ENCODE measurements around the gene GRM8. TPM values are rescaled to one million over a fixed set of nuclear protein-coding genes. Genes with fewer than 3 reads are reported as not detected.
A peak's percentile ranks its signal among the peaks of the same experiment; 100 is the strongest.

Gene GRM8
- total RNA-seq (not detected), polyA plus RNA-seq (not detected)

DNA sequence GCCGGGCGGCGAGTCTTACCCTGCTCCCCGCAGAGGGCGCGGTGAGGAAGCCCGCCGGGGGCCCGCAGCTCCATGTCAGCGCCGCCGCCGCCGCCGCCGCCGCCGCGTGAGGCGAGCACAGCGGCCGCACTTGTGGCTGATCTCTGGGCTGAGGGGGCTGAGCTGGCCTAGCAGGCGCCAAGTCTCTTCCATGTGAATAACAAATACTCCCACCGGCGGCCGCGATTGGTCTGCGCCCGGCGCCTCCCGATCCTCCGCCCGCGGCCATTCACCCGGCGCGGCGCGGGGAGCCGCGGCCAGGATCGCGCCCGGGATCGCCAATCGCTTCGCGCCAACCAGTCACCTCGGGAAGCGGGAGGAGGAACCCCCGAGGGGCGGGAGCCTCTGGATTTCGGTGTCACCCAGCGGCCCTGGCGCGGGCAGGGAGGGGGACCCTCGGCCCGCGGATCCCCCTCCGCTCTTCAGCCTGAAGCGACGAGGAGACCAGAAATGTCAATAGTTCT is at the start of gene GRM8:
Gene GRM8 (minus strand): TSS at position 164 of the 503 bp plus-strand sequence.
- H3K4me1 Mint-ChIP-seq = peaks cover 11 to 28% (median 16%) of the 10 kb centered on the region in 4 donors
- Histone ChIP-seq H3K4me1 (ENCODE audit: insufficient read depth, low read length) (peaks cover 28% of the 10 kb centered on the region), H3K4me3 (ENCODE audit: low read length in 2 of 2) (peak within 1 kb of the TSS; percentile 48 to 64), H3K27me3 (ENCODE audit: insufficient read depth, low read length) (peaks cover 16% of the 10 kb centered on the region), H3K27ac (ENCODE audit: low read depth, low read length) (no peak within 1 kb of the TSS), H3K36me3 (ENCODE audit: insufficient read depth, low read length) (no peaks in the 10 kb centered on the region), H3K9me3 (ENCODE audit: control insufficient read depth in 1 of 2, low read length in 2 of 2) (no peaks in the 10 kb centered on the region)
- H3K9me3 Mint-ChIP-seq = no peaks in the 10 kb centered on the region
- peak within 1 kb of the TSS; percentile 88 to 92 (median 90) for H3K4me3 Mint-ChIP-seq
- peaks cover 38 to 46% of the 10 kb centered on the region in 2 donors for H3K27me3 Mint-ChIP-seq
- H3K27ac Mint-ChIP-seq = peak within 1 kb of the TSS in 2 of 7 donors; percentile 27 to 55
- peak; percentile 10 to 39 (median 15) for DNase-seq
- CTCF ChIA-PET (ENCODE audit: partially characterized antibody) = interaction anchor here (1.2 to 5.0 kb wide), 8 partner anchors 8 to 449 kb away, joined by 3 to 23 read pairs (median 4); no protein-coding TSS in a partner anchor
- intact Hi-C loops (cut with micrococcal nuclease) = loop anchor here (2.0 to 5.0 kb wide), 4 partner anchors 94 to 450 kb away; partner anchors contain the start of genes ARF5, GCC1 and ZNF800
- no peaks in the 10 kb centered on the region for H3K36me3 Mint-ChIP-seq
- POLR2A ChIA-PET (ENCODE audit: partially characterized antibody) = no interaction called here

DNA sequence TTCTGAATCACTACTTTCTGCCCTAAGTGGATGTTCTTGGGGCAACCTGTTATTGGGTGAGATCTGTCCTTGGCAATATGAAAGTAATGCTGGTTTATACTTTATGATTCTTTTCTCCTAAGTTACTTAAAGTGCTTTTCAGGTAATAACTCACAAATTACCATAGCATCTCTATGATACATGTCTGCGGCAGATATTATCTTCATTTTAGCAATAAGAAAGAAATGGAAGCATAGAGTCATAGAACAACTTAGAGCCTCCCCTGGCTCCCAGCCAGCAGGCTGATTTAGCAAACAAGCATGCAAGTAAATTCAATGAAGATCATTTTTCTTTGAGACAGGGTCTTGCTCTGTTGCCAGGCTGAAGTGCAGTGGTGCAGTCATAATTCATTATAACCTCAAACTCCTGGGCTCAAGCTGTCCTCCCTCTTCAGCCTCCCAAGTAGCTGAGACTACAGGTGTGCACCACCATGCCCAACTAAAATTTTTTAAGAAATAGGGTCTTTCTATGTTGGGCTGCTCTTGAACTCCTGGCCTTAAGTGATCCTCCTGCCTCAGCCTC is 38.1 kb upstream of the GRM8 start:
- DNase-seq = no peak
- peaks cover 7 to 11% of the 10 kb centered on the region in 2 donors for H3K27me3 Mint-ChIP-seq
- intact Hi-C loops (cut with micrococcal nuclease) = no loop called here
- no peaks in the 10 kb centered on the region for H3K27me3 ChIP-seq (ENCODE audit: insufficient read depth, low read length)
- CTCF ChIA-PET (ENCODE audit: partially characterized antibody) = no interaction called here
- no peak overlapping the region for H3K4me3 Mint-ChIP-seq
- POLR2A ChIA-PET (ENCODE audit: partially characterized antibody) = no interaction called here
- no peaks in the 10 kb centered on the region for H3K4me1 Mint-ChIP-seq
- H3K4me3 ChIP-seq (ENCODE audit: low read length in 2 of 2) = no peak overlapping the region
- no peaks in the 10 kb centered on the region for H3K36me3 Mint-ChIP-seq
- no peak overlapping the region for H3K27ac Mint-ChIP-seq
- peaks cover 0 to 1% (median 0%) of the 10 kb centered on the region in 8 donors for H3K9me3 Mint-ChIP-seq
- H3K4me1 ChIP-seq (ENCODE audit: insufficient read depth, low read length) = no peaks in the 10 kb centered on the region
- no peaks in the 10 kb centered on the region for H3K36me3 ChIP-seq (ENCODE audit: insufficient read depth, low read length)
- no peak overlapping the region for H3K27ac ChIP-seq (ENCODE audit: low read depth, low read length)
- no peaks in the 10 kb centered on the region for H3K9me3 ChIP-seq (ENCODE audit: control insufficient read depth in 1 of 2, low read length in 2 of 2)

DNA sequence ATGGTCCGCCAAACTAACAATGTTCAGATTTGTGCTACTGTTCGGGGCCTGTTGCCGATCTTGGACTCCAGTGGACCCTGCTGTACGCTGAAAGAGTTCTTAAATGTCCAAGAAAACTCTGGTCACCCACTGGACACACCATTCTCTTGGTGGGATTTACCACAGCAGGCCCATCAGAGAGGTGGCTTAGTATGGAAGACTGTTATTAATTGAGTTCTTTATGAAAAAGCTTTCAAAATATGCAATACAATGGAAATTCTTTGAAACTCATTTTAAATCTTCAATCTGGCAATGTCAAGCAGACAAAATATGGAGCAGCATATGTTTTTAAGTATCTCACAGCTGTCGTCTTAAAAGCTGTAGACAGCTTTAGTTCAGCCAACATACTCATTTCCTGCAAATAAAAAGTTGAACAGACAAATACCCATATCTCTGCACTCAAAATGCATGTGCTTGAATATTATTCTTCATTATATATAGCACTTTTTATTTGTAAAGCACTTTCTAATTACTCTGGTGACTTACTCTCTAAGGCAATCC is 37.4 kb upstream of the GRM8 start:
- Histone ChIP-seq H3K4me1 (ENCODE audit: insufficient read depth, low read length) (no peaks in the 10 kb centered on the region), H3K36me3 (ENCODE audit: insufficient read depth, low read length) (no peaks in the 10 kb centered on the region), H3K27ac (ENCODE audit: low read depth, low read length) (no peak overlapping the region), H3K9me3 (ENCODE audit: control insufficient read depth in 1 of 2, low read length in 2 of 2) (no peaks in the 10 kb centered on the region), H3K4me3 (ENCODE audit: low read length in 2 of 2) (no peak overlapping the region), H3K27me3 (ENCODE audit: insufficient read depth, low read length) (no peaks in the 10 kb centered on the region)
- ChIA-PET POLR2A (ENCODE audit: partially characterized antibody) (no interaction called here), CTCF (ENCODE audit: partially characterized antibody) (no interaction called here)
- H3K27me3 Mint-ChIP-seq = peaks cover 4 to 5% of the 10 kb centered on the region in 2 donors
- H3K4me3 Mint-ChIP-seq = no peak overlapping the region
- intact Hi-C loops (cut with micrococcal nuclease) = no loop called here
- DNase-seq = no peak
- no peaks in the 10 kb centered on the region for H3K4me1 Mint-ChIP-seq
- H3K27ac Mint-ChIP-seq = no peak overlapping the region
- H3K9me3 Mint-ChIP-seq = peaks cover 0 to 1% (median 0%) of the 10 kb centered on the region in 8 donors
- no peaks in the 10 kb centered on the region for H3K36me3 Mint-ChIP-seq

DNA sequence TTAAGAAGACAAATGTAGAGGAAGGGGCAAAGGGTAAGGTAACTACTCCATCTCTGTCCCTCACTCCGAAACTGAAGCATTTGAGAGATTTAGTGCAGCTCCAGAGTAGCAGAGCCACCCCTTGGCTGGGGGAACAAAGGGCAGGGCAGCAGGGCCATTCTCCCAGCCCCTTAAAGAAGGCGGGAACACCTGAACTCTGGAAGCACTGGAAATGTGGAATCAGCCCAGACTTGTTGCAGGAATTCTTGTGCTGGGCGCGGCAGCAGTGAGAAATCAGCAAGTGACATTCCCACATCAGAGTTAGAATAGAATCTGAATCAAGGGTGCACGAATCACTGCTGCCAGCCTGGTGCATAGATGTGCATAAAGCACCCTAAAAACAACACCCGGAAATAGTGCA is 34.4 kb upstream of the GRM8 start:
- Histone ChIP-seq H3K27ac (ENCODE audit: low read depth, low read length) (no peak overlapping the region), H3K36me3 (ENCODE audit: insufficient read depth, low read length) (no peaks in the 10 kb centered on the region), H3K4me1 (ENCODE audit: insufficient read depth, low read length) (no peaks in the 10 kb centered on the region), H3K4me3 (ENCODE audit: low read length in 2 of 2) (no peak overlapping the region), H3K9me3 (ENCODE audit: control insufficient read depth in 1 of 2, low read length in 2 of 2) (no peaks in the 10 kb centered on the region), H3K27me3 (ENCODE audit: insufficient read depth, low read length) (no peaks in the 10 kb centered on the region)
- Mint-ChIP-seq H3K4me3 (no peak overlapping the region), H3K27me3 (peaks cover 2% of the 10 kb centered on the region in 2 donors), H3K36me3 (no peaks in the 10 kb centered on the region), H3K9me3 (peaks cover 0 to 1% (median 0%) of the 10 kb centered on the region in 8 donors), H3K27ac (no peak overlapping the region), H3K4me1 (no peaks in the 10 kb centered on the region)
- ChIA-PET CTCF (ENCODE audit: partially characterized antibody) (no interaction called here), POLR2A (ENCODE audit: partially characterized antibody) (no interaction called here)
- intact Hi-C loops (cut with micrococcal nuclease) = no loop called here
- DNase-seq = no peak

- Histone ChIP-seq H3K4me3 (ENCODE audit: low read length in 2 of 2) (no peak overlapping the region), H3K9me3 (ENCODE audit: control insufficient read depth in 1 of 2, low read length in 2 of 2) (no peaks in the 10 kb centered on the region), H3K4me1 (ENCODE audit: insufficient read depth, low read length) (no peaks in the 10 kb centered on the region), H3K27ac (ENCODE audit: low read depth, low read length) (no peak overlapping the region), H3K36me3 (ENCODE audit: insufficient read depth, low read length) (no peaks in the 10 kb centered on the region), H3K27me3 (ENCODE audit: insufficient read depth, low read length) (no peaks in the 10 kb centered on the region)
- H3K27ac Mint-ChIP-seq = no peak overlapping the region
- CTCF ChIA-PET (ENCODE audit: partially characterized antibody) = interaction anchor here (1.5 kb wide), 1 partner anchor 16 kb away, joined by 4 read pairs; no protein-coding TSS in a partner anchor
- POLR2A ChIA-PET (ENCODE audit: partially characterized antibody) = no interaction called here
- peaks cover 16 to 19% of the 10 kb centered on the region in 2 donors for H3K27me3 Mint-ChIP-seq
- no peak overlapping the region for H3K4me3 Mint-ChIP-seq
- intact Hi-C loops (cut with micrococcal nuclease) = no loop called here
- no peaks in the 10 kb centered on the region for H3K36me3 Mint-ChIP-seq
- no peak for DNase-seq
- no peaks in the 10 kb centered on the region for H3K4me1 Mint-ChIP-seq
- H3K9me3 Mint-ChIP-seq = no peaks in the 10 kb centered on the region
Observed at GRCh38 chr7:127270093-127270492, 17.4 kb upstream of the GRM8 start.

DNA sequence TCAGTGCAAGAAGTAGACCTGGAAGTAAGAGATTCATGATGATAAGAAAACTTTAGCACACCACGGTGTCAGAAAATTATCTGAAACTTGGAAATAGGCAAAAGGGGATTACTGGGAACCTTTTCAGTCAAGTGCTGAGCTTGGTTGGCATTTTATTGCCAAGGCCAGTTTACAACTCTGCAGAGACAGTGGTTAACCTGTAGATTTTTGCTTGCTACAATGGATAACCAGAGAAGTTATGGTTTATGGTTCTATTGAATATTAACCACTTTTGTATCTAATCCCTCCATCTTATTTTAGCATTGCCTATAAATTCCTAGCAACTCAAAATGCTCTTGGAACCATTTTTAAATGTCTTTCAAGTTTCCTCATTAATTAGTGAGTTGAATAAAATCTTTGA is 13.3 kb upstream of the GRM8 start:
- peaks cover 21 to 25% of the 10 kb centered on the region in 2 donors for H3K27me3 Mint-ChIP-seq
- intact Hi-C loops (cut with micrococcal nuclease) = no loop called here

DNA sequence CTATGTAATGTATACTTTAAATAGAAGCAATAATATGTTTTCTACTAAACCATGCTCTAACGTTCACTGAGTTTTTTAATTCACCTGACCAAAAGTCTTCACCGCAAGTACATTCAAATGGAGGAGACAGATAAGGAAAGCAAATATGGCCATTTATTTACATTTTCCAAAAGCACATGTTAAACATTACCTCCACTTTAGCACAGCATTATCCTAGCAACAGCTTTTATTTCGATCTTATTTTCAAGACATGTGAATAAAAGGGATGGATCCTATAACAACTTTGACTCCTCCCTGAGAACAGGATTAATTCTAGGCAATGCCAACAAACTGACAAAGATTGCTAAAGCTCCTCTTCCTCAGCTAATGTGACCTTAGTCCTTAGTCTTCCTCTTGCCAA is 11.5 kb upstream of the GRM8 start:
- Mint-ChIP-seq H3K36me3 (no peaks in the 10 kb centered on the region), H3K4me3 (no peak overlapping the region), H3K9me3 (peaks cover 0 to 2% (median 0%) of the 10 kb centered on the region in 8 donors), H3K27ac (no peak overlapping the region), H3K4me1 (peaks cover 0 to 3% (median 0%) of the 10 kb centered on the region in 4 donors), H3K27me3 (peaks cover 22% of the 10 kb centered on the region in 2 donors)
- no peaks in the 10 kb centered on the region for H3K4me1 ChIP-seq (ENCODE audit: insufficient read depth, low read length)
- no peaks in the 10 kb centered on the region for H3K36me3 ChIP-seq (ENCODE audit: insufficient read depth, low read length)
- ChIA-PET POLR2A (ENCODE audit: partially characterized antibody) (no interaction called here), CTCF (ENCODE audit: partially characterized antibody) (interaction anchor here (2.0 kb wide), 1 partner anchor 10 kb away, joined by 8 read pairs; no protein-coding TSS in a partner anchor)
- intact Hi-C loops (cut with micrococcal nuclease) = no loop called here
- no peaks in the 10 kb centered on the region for H3K9me3 ChIP-seq (ENCODE audit: control insufficient read depth in 1 of 2, low read length in 2 of 2)
- DNase-seq = no peak
- H3K4me3 ChIP-seq (ENCODE audit: low read length in 2 of 2) = no peak overlapping the region
- no peak overlapping the region for H3K27ac ChIP-seq (ENCODE audit: low read depth, low read length)
- no peaks in the 10 kb centered on the region for H3K27me3 ChIP-seq (ENCODE audit: insufficient read depth, low read length)

More for the DNA sequence above, 13.3 kb upstream of the GRM8 start:
- ChIA-PET CTCF (ENCODE audit: partially characterized antibody) (no interaction called here), POLR2A (ENCODE audit: partially characterized antibody) (no interaction called here)
- no peaks in the 10 kb centered on the region for H3K27me3 ChIP-seq (ENCODE audit: insufficient read depth, low read length)
- Mint-ChIP-seq H3K27ac (no peak overlapping the region), H3K36me3 (no peaks in the 10 kb centered on the region), H3K4me1 (no peaks in the 10 kb centered on the region), H3K4me3 (no peak overlapping the region), H3K9me3 (no peaks in the 10 kb centered on the region)
- no peak overlapping the region for H3K27ac ChIP-seq (ENCODE audit: low read depth, low read length)
- no peaks in the 10 kb centered on the region for H3K36me3 ChIP-seq (ENCODE audit: insufficient read depth, low read length)
- H3K9me3 ChIP-seq (ENCODE audit: control insufficient read depth in 1 of 2, low read length in 2 of 2) = no peaks in the 10 kb centered on the region
- H3K4me1 ChIP-seq (ENCODE audit: insufficient read depth, low read length) = no peaks in the 10 kb centered on the region
- no peak overlapping the region for H3K4me3 ChIP-seq (ENCODE audit: low read length in 2 of 2)
- DNase-seq = no peak
